NCI-H187 (cell line): ENCODE data around the gene FITM1.

ENCODE experiments used
- DNase-seq, 2 experiments: peaks; one replicate each; lab custom pipeline; 2025; lab: John Stamatoyannopoulos, UW

Gene FITM1

DNA sequence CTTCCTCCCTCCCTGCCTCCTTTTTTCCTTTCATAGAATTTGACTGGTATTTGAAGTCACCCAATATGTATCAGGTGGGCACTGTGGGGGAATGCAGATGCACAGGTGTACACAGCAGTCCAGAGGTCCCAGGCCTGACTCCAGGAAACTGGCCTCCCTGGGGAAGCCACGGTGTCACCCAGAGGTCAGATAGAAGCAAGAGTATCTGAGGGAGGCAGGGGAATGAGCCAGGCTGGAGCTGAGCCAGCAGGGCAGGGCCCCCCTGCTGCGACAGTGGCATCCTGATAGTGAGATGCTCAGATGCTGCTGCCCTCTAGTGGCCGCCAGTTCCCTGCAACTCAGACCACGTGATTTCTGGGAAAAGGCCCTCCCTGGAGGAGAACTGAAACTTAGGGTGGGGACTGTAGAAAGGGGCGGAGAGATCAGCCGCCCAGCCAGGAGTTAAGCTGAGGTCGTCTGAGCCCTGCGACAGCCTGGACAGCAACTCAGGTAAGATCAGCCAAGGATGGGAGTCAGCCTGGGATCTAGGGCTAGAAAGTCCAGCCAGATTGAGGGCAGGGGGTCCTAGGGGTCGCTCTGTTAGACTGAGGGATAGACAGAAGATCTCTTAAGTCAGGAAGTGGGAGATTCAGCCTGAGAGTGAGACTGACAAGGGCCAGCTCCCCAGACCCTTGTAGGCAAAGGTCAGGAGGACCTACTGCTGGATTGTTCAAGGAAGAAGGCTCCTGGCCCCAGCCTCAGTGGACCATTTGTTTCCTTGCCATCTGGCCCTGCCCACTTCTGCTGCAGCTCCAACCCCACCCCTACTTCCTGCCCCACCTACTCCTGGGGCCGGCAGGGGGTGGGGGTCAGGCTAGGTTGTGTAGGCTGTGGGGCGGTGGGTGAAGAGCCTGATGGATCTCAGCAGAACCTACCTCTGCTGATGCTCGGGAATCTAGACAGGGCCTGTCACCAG is 30.7 kb downstream of the FITM1 start, which contains the start of gene IRF9:
TSS of gene IRF9 (plus strand) at position 416 of the 955 bp plus-strand sequence. CDS start 880 bp downstream, outside the sequence.
- peak; percentile 95 to 98 for DNase-seq

DNA sequence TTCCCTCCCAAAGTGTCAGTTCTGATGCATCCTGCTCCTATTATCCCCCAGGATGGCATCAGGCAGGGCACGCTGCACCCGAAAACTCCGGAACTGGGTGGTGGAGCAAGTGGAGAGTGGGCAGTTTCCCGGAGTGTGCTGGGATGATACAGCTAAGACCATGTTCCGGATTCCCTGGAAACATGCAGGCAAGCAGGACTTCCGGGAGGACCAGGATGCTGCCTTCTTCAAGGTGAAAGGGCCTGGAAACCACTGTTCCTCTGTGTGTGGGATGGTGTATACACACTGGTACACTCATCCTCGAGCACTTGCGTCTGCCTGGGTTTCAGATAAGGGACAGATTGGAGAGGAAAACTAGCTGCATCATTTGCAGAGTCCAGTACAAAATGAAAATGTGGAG is 31.6 kb downstream of the FITM1 start:
- DNase-seq: no peak

GRCh38 chr14:24164518-24164991 is 34.1 kb downstream of the FITM1 start:
- no peak for DNase-seq

DNA sequence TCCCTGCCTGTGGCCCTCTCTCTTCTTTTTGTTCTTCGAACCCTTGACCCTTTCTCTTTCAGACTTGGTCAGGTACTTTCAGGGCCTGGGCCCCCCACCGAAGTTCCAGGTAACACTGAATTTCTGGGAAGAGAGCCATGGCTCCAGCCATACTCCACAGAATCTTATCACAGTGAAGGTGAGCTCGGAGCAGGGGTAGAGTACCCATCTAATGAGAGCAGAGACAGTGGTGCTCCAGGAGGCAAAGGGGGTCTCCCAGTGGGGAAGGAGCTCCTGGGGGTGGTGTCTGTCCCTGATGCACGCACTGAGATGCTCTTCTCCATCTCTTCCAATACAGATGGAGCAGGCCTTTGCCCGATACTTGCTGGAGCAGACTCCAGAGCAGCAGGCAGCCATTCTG is 35.3 kb downstream of the FITM1 start:
- no peak for DNase-seq

- no peak for DNase-seq
Measured at GRCh38 chr14:24167469-24168114, 37.1 kb downstream of the FITM1 start.

DNA sequence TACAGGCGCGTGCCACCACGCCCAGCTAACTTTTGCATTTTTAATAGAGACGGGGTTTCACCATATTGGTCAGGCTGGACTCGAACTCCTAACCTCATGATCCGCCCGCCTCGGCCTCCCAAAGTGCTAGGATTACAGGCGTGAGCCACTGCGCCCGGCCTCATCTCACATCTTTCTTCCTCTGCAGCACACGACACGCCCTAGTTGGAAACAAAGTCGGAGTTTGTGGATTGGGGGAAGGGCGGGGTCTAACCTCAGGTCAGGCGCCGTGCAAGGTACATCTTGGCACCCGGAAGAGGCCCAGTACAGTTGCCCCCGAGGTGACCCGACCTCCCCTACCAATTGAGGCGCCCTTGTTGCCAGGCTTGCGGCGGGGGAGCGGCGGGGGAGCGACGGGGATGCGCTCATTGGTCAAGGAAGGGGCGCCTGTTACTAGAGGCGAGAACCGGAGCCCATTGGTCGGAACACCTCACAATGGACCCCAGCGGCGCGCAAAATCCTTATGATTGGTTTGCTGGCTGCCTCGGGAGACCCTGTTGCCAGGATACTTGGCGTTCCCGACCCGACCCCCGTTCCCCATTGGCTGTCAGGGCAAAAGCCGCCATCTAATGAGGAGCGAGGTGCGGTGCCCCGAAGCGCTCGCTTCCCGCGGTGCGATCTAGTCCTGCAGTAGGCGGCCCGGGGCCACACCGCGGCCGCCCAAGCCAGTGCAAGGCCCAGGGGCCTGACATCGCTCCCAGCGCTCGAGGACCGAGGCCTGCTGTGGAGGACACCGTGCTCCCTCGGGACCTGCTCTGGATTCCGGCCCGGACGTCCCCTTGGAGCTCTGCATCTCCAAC is 41.2 kb downstream of the FITM1 start, which contains the start of gene REC8:
TSS of gene REC8 (plus strand) at position 659 of the 839 bp plus-strand sequence. CDS start 473 bp downstream, outside the sequence.
- DNase-seq: peak; percentile 96 to 98

DNA sequence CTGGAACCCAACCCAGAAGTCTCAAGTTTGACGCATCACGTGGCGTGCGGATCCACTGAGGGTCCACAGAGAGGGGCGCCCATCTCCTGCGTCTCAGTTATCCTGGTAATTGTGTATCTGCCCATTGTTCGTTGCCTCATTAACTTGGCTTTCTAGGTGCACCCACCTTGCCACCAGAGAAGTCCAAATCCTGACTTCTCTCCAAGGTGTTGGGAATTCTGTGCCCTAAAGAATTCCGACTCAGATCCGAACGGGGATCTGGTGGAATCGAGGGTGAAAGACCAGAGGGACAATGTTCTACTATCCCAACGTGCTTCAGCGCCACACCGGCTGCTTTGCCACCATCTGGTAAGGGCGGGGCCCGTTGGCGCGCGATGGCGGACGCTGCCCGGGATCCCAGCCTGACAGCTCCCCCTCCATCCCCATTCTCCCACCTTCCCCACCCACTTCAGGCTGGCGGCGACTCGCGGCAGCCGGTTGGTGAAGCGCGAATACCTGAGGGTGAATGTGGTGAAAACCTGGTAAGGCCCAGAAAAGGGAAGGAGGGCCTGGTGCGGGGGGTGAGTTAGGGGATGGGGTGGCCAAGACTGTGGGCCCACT is 41.9 kb downstream of the FITM1 start:
- no peak for DNase-seq

DNA sequence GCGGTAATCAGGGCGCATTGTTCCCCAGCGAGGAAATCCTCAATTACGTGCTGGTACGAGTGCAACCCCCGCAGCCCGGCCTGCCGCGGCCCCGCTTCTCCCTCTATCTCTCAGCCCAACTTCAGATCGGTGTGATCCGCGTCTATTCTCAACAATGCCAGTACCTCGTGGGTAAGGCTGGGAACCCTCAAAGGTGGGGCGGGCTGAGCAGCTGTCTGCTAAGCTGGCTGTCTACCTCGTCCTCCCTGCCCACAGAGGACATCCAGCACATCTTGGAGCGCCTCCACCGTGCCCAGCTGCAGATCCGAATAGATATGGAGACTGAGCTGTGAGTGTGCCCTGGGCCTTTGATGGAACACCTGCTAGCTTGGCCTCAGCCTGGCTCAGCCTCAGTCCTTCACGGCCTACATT is 42.4 kb downstream of the FITM1 start:
- DNase-seq: no peak

DNA sequence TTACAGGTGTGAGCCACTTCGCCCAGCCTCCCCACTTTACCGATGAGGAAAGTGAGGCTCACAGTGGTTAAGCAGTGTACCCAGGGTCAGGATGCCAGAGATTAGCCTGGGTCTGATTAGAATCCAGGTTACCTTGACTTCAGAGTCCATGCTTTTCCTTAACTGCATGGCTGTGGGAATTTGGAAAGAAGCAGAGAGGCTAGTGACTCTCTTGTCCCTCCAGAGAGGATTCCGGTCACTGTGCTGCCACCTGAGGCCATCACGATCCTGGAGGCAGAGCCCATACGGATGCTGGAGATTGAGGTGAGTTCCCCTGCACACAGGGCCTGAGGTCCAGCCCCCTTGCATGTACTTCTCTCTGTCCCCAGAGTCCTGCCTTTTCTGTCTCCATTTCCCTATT is 46.1 kb downstream of the FITM1 start:
- DNase-seq: no peak

DNA sequence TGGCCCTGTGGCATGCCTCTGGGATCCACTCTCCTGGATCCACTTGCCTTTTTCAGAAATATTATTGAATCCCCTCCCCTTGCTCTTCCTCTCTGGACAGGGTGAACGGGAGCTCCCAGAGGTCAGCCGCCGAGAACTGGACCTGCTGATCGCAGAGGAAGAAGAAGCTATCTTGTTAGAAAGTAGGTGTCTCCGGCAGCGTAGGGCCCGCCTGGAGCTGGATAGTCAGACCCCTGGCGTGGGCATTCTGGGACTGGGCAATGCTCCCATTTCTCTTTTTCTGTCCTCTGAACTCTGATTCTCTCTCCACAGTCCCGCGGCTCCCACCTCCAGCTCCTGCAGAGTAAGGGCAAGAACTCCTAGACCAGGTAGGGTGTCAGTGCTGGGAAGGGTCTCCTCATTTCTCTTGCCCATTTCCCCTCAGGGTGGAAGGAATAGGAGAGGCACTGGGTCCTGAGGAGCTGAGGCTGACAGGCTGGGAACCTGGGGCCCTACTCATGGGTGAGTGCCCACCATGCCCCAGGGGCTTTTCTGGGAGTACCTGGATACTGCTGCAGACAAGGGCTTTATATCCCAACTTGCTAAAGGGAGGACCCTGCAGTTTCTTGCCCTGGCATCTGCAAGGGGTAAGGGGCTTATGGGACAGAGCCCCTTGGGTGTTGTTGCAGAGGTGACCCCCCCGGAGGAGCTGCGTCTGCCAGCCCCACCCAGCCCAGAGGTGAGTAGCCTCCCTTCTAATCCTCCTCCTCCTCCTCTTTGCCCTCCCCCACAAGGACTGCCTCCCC is 46.8 kb downstream of the FITM1 start:
- no peak for DNase-seq

- DNase-seq: no peak
Measured at GRCh38 chr14:24177891-24178290, 47.4 kb downstream of the FITM1 start.

DNA sequence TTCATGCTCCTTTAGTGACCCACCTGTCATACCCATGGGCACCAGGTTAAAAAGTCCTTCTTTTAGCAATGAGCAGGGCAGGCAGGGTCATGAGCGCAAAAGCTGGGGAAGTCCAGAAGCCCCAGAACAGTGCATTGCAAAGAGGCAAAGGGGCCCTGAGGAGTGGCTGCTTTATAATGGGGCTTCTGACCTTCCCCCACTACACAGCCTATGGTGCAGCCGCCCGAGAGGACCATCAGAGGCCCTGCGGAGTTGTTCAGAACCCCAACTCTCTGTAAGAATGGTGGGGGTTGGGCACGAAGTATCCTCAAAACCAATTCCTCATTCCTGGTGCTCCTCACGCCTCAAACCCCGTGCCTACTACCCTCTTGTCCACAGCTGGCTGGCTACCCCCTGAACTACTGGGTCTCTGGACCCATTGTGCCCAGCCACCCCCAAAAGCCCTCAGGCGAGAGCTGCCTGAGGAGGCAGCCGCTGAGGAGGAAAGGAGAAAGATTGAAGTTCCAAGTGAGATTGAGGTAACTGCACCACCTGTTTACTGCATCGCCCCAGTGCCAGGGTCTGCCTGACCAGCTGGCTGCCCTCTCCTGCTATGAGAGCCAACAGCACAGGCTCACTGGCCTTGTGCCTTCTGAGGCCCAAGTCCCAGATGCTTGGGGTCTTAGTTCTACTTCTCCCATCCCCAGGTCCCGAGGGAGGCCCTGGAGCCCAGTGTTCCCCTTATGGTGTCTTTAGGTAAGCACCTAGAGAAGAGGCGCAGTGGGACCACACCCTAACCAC is 48.1 kb downstream of the FITM1 start:
- DNase-seq: no peak

GRCh38 chr14:24179294-24179960 is 49.0 kb downstream of the FITM1 start:
- no peak for DNase-seq

DNA sequence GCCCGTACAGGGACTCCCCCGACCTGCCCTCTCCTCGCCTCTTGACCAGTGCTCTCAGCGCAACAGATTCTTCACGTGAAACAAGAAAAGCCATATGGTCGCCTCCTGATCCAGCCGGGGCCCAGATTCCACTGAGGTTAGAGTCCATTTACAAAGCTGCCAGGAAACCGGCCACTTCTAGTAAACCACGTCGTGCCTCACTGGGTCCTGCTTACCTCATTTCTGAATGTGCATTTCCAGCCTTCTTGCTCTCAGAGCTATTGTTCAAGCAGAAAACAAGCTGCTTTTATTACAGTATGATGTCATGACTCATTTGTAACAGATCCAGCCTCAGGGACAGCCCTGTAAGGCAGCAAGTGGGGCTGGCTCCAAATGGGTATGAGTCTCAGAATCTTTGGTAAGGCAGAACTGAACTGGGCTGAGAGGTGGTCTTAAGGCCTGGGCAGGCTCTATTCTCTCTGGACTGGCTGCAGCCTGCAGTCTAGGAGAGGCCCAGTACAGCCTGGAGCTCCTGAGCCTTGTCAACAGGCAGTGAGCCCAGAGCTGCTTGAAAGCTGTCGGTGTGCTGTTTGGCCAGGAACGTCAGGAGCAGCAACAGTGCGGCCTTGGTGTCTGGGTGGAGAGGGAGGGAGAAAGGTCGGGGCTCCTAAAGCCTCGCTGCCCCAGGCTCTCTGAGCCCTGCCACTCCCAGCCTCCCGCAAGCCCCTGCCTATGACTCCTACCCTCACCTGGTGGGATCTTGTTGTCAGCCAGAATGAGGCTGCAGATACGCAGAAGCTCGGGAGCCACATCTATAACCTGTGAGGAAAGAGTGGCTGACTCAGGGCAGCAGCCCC is 49.7 kb downstream of the FITM1 start:
- no peak for DNase-seq

DNA sequence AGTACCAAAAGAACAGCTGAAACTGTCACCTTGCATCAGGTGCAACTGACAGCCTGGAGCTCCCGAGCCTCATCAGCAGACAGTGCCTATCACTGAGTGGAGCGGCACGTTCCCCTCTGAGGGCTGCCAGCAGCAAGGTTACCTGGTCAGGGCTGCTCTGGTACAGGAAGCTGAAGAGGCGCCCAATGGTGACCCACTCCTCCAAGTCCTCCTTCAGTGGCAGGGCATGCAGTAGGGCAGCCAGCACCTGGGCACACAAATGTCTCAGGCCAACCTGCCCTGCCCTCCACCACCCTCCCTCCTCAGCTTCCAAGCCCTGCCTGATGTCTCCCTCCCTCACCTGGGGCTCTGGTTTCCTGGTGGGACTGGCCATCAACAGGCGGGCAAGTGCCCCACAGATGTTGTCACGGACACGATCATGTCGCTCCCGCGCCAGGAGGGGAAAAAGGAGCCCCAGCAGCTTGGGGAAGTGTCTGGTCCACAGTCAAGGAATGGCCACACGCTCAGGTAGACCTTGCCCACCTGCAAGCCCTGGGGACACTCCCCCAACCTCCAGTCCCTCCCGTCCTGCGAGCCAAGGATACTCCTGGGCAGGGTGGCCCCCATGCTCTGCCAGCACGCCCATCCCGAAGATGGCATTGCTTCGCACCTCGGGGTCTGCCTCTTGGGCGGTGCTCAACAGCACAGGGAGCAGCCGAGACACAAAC is 51.1 kb downstream of the FITM1 start:
- DNase-seq: no peak
